B cell (primary cell): ENCODE data around the gene PEA15. TPM values are rescaled to one million over a fixed set of nuclear protein-coding genes. Genes with fewer than 3 reads are reported as not detected.

ENCODE experiments used
- ATAC-seq: fragments of 200-7000 bp; cut with Tn5 transposase; one replicate; pipeline ENCODE4 v1.10.0; 2021; ENCODE audit warnings: low read depth, mild to moderate bottlenecking, moderate number of reproducible peaks, moderate library complexity
- CTCF ChIA-PET: fragments of 350-600 bp; sonication (Branson Sonifier 250); formaldehyde crosslinking; loops from one replicate; lab custom pipeline; 2021; ENCODE audit warnings: antibody characterized with exemption, inconsistent platforms; lab: Charles Lee
- POLR2A ChIA-PET: fragments of 350-600 bp; sonication (Branson Sonifier 250); formaldehyde crosslinking; loops from one replicate; lab custom pipeline; 2021; ENCODE audit warnings: antibody characterized with exemption; lab: Charles Lee
- DNase-seq: peaks from one replicate; pipeline ENCODE4 v3.0.0; 2013
- H2AFZ ChIP-seq: 2 replicates; pipeline ENCODE4 v1.6.1; 2012; ENCODE audit warnings: mild to moderate bottlenecking, low read depth, low read length; ENCODE audit not compliant: insufficient read depth, poor library complexity, severe bottlenecking
- H3K27ac ChIP-seq, 2 donors: 1 replicate in 1 of 2; 2 replicates in 1 of 2; pipeline ENCODE4 v1.5.1; 2012 to 2013; ENCODE audit warnings: low read length in 2 of 2, mild to moderate bottlenecking in 2 of 2, moderate library complexity in 1 of 2
- H3K27me3 ChIP-seq, 4 experiments: fragments of 200-600 bp in 1 of 4; sonication (generic) in 1 of 4; replicated peaks in 1 of 4; 1 replicate in 2 of 4; 2 replicates in 2 of 4; pipeline versions ENCODE4 v1.6.1 to v1.7.0; 2013 to 2016; ENCODE audit warnings: low read length in 3 of 4, mild to moderate bottlenecking in 2 of 4, mixed read lengths in 1 of 4, moderate library complexity in 1 of 4; ENCODE audit not compliant: insufficient read depth in 4 of 4, control insufficient read depth in 3 of 4; ENCODE audit errors: control extremely low read depth in 1 of 4
- H3K36me3 ChIP-seq, 2 experiments: replicated peaks in 1 of 2; 1 replicate in 1 of 2; 2 replicates in 1 of 2; pipeline versions ENCODE4 v1.6.1 to v1.7.1; 2013; ENCODE audit warnings: low read length in 1 of 2; ENCODE audit not compliant: insufficient read depth in 2 of 2, control insufficient read depth in 1 of 2; ENCODE audit errors: control extremely low read depth in 1 of 2, extremely low read depth in 1 of 2
- H3K4me1 ChIP-seq, 2 donors: fragments of 200-600 bp in 1 of 2; sonication (generic) in 1 of 2; 1 replicate in 1 of 2; 2 replicates in 1 of 2; pipeline versions ENCODE4 v1.5.1 to v1.6.1; 2013 to 2017; ENCODE audit warnings: low read length in 2 of 2; ENCODE audit not compliant: control insufficient read depth in 2 of 2, insufficient read depth in 2 of 2
- H3K4me2 ChIP-seq: replicated peaks from 2 replicates; pipeline ENCODE3; 2012; ENCODE audit warnings: mild to moderate bottlenecking, low read depth, low read length; ENCODE audit not compliant: poor library complexity, severe bottlenecking
- H3K4me3 ChIP-seq, 5 experiments: fragments of 200-600 bp in 1 of 5; sonication (generic) in 1 of 5; 1 replicate in 3 of 5; 2 replicates in 2 of 5; pipeline versions ENCODE4 v1.5.1 to v1.7.0; 2011 to 2016; ENCODE audit warnings: low read length in 4 of 5, mild to moderate bottlenecking in 4 of 5, low read depth in 2 of 5, control low read depth in 1 of 5, moderate library complexity in 1 of 5; ENCODE audit not compliant: insufficient read depth in 1 of 5; ENCODE audit errors: control extremely low read depth in 1 of 5, extremely low read depth in 1 of 5
- H3K79me2 ChIP-seq: fragments of 200-600 bp; sonication (generic); one replicate; pipeline ENCODE4 v1.6.0; 2016; ENCODE audit warnings: low read length; ENCODE audit not compliant: control insufficient read depth, insufficient read depth
- H3K9ac ChIP-seq: fragments of 200-600 bp; sonication (generic); 2 replicates; pipeline ENCODE4 v1.6.1; 2017; ENCODE audit warnings: mild to moderate bottlenecking, low read length, moderate library complexity
- H3K9me3 ChIP-seq, 3 donors: one replicate each; pipeline versions ENCODE4 v1.6.1 to v1.7.1; 2013; ENCODE audit warnings: low read length in 2 of 3; ENCODE audit not compliant: control insufficient read depth in 2 of 3, insufficient read depth in 1 of 3; ENCODE audit errors: control extremely low read depth in 1 of 3
- H4K20me1 ChIP-seq: 2 replicates; pipeline ENCODE4 v1.6.0; 2012; ENCODE audit warnings: mild to moderate bottlenecking, low read length; ENCODE audit not compliant: insufficient read depth, control insufficient read depth, poor library complexity, severe bottlenecking
- H3K27ac Mint-ChIP-seq: one replicate; pipeline ENCODE4 v1.8.0; 2021; ENCODE audit warnings: mixed read lengths
- H3K27me3 Mint-ChIP-seq: one replicate; pipeline ENCODE4 v1.8.0; 2021; ENCODE audit warnings: mixed read lengths
- H3K4me1 Mint-ChIP-seq: one replicate; pipeline ENCODE4 v1.8.0; 2021; ENCODE audit warnings: mixed read lengths
- H3K4me3 Mint-ChIP-seq: one replicate; pipeline ENCODE4 v1.8.0; 2021; ENCODE audit warnings: mixed read lengths
- H3K9me3 Mint-ChIP-seq: one replicate; pipeline ENCODE4 v1.8.0; 2022; ENCODE audit warnings: mixed read lengths; ENCODE audit not compliant: insufficient read depth
- EZH2 ChIP-seq: IDR thresholded peaks from 2 replicates; pipeline ENCODE4 v1.6.1; 2012; ENCODE audit warnings: borderline replicate concordance, low read depth, mild to moderate bottlenecking, moderate library complexity, low read length; ENCODE audit not compliant: insufficient read depth, poor library complexity, severe bottlenecking
- WGBS: methylation state at CpG from one replicate; pipeline ENCODE4 v1.1.5; 2013; ENCODE audit warnings: missing lambda C conversion rate; ENCODE audit not compliant: insufficient coverage; 5-methylcytosine and 5-hydroxymethylcytosine counted together
- intact Hi-C: fragments of 100-400 bp; cut with micrococcal nuclease; formaldehyde crosslinking; loops from one replicate; pipeline ENCODE4 v1.10.0; 2022
- polyA plus RNA-seq: library from polyadenylated mRNA; depleted of rRNA; stranded (reverse); fragments of >200 nt; gene quantifications from 2 replicates; pipeline ENCODE4 v1.2.3, GENCODE V29; 2012
- total RNA-seq, 2 donors: library from RNA; stranded (reverse); fragments of 120-200 nt in 1 of 2; gene quantifications; 1 replicate in 1 of 2; 2 replicates in 1 of 2; pipeline versions ENCODE4 v1.2.3 to v1.2.4, GENCODE V29; 2013 to 2022
- TF ChIP-seq, protein P1 (sequence below): fragments of 200-600 bp; IDR thresholded peaks from one replicate; pipeline ENCODE4 v1.8.0; 2022; ENCODE audit warnings: antibody characterized with exemption, mild to moderate bottlenecking

PEA15 gene
- total and polyA plus RNA-seq, 2 donors (not counting 1 experiment from before 2014, with no cell fraction given), result 81.7 to 91.4 TPM

DNA sequence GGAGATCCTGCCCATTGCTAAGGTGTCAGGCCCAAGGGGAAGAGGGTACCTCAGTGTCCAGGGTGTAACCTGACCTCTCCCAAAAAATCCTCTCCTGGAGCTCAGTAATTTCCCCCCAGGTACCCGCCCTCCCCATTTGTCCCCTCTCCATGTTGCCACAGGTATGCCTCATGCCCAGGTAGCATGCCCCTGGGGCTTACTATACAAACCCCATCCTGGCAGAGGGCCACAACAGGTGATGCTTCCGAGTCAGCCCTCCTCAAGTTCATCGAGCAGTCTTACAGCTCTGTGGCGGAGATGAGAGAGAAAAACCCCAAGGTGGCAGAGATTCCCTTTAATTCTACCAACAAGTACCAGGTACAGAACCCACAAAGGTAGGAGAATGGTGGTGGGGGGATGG is 38.1 kb upstream of the PEA15 start:
- WGBS, result 100% methylated on average over 2 of the region's 4 CpGs
- H3K27ac ChIP-seq, result no peak overlapping the region
- peaks cover 2% of the 10 kb centered on the region for H3K27me3 Mint-ChIP-seq
- no peak overlapping the region for H3K9ac ChIP-seq
- TF ChIP-seq EZH2, result no peak
- TF ChIP-seq, protein P1, sequence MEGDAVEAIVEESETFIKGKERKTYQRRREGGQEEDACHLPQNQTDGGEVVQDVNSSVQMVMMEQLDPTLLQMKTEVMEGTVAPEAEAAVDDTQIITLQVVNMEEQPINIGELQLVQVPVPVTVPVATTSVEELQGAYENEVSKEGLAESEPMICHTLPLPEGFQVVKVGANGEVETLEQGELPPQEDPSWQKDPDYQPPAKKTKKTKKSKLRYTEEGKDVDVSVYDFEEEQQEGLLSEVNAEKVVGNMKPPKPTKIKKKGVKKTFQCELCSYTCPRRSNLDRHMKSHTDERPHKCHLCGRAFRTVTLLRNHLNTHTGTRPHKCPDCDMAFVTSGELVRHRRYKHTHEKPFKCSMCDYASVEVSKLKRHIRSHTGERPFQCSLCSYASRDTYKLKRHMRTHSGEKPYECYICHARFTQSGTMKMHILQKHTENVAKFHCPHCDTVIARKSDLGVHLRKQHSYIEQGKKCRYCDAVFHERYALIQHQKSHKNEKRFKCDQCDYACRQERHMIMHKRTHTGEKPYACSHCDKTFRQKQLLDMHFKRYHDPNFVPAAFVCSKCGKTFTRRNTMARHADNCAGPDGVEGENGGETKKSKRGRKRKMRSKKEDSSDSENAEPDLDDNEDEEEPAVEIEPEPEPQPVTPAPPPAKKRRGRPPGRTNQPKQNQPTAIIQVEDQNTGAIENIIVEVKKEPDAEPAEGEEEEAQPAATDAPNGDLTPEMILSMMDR, result no peak
- intact Hi-C loops, result no loop called here
- no peak overlapping the region for H3K27ac Mint-ChIP-seq
- no peaks in the 10 kb centered on the region for H3K9me3 Mint-ChIP-seq
- H3K4me1 ChIP-seq, result peaks cover 9 to 14% of the 10 kb centered on the region in 2 donors
- POLR2A ChIA-PET, result no interaction called here
- H2AFZ ChIP-seq, result no peak overlapping the region
- no peaks in the 10 kb centered on the region for H4K20me1 ChIP-seq
- H3K4me1 Mint-ChIP-seq, result peaks cover 15% of the 10 kb centered on the region
- H3K79me2 ChIP-seq, result no peaks in the 10 kb centered on the region
- CTCF ChIA-PET, result interaction anchor here (0.6 kb wide), 1 partner anchor 118 kb away, joined by 4 read pairs; the partner anchor contains the start of gene PEX19
- no peak overlapping the region for H3K4me3 Mint-ChIP-seq
- H3K36me3 ChIP-seq, result no peaks in the 10 kb centered on the region
- no peaks in the 10 kb centered on the region for H3K27me3 ChIP-seq
- no peak overlapping the region for H3K4me2 ChIP-seq
- ATAC-seq, result no peak
- H3K4me3 ChIP-seq, result no peak overlapping the region
- H3K9me3 ChIP-seq, result no peaks in the 10 kb centered on the region
- no peak for DNase-seq

GRCh38 chr1:160167580-160167979 is 37.6 kb upstream of the PEA15 start:
- TF ChIP-seq, protein P1, result no peak
- TF ChIP-seq EZH2, result no peak
- ChIA-PET POLR2A (no interaction called here), CTCF (interaction anchor here (0.6 kb wide), 1 partner anchor 117 kb away, joined by 4 read pairs; the partner anchor contains the start of gene PEX19)
- Histone ChIP-seq H3K79me2 (no peaks in the 10 kb centered on the region), H3K4me2 (no peak overlapping the region), H2AFZ (no peak overlapping the region), H4K20me1 (no peaks in the 10 kb centered on the region), H3K9ac (no peak overlapping the region), H3K9me3 (no peaks in the 10 kb centered on the region), H3K27ac (no peak overlapping the region), H3K4me3 (no peak overlapping the region), H3K4me1 (peaks cover 9 to 14% of the 10 kb centered on the region in 2 donors), H3K27me3 (no peaks in the 10 kb centered on the region), H3K36me3 (no peaks in the 10 kb centered on the region)
- H3K4me1 Mint-ChIP-seq, result peaks cover 15% of the 10 kb centered on the region
- H3K27ac Mint-ChIP-seq, result no peak overlapping the region
- 96% methylated on average over 2 of the region's 6 CpGs for WGBS
- H3K9me3 Mint-ChIP-seq, result no peaks in the 10 kb centered on the region
- no peak overlapping the region for H3K4me3 Mint-ChIP-seq
- ATAC-seq, result no peak
- H3K27me3 Mint-ChIP-seq, result peaks cover 4% of the 10 kb centered on the region
- DNase-seq, result no peak
- intact Hi-C loops, result no loop called here
